SK-N-SH treated with all-trans-retinoic acid at 6 μM for 48 hours (cell line): ENCODE measurements around the gene CDC14B.
A peak's percentile ranks its signal among the peaks of the same experiment; 100 is the strongest.

ENCODE experiments used
- ATAC-seq: fragments of 200-7000 bp; cut with Tn5 transposase; 3 replicates; pipeline ENCODE4 v1.9.1; 2020; ENCODE audit warnings: mild to moderate bottlenecking, moderate library complexity
- BACH2 ChIP-seq: fragments of 250-450 bp; sonication (Bioruptor Pico); IDR thresholded peaks from 2 replicates; pipeline ENCODE4 v1.9.0; 2021; ENCODE audit warnings: mild to moderate bottlenecking, borderline replicate concordance
- ESRRG ChIP-seq: fragments of 250-450 bp; sonication (Bioruptor Pico); IDR thresholded peaks from 2 replicates; pipeline ENCODE4 v1.6.1; 2021; ENCODE audit warnings: mild to moderate bottlenecking
- GLIS3 ChIP-seq: fragments of 250-450 bp; sonication (Bioruptor Pico); IDR thresholded peaks from 2 replicates; pipeline ENCODE4 v1.5.0; 2020; ENCODE audit warnings: mild to moderate bottlenecking, moderate library complexity
- PPARA ChIP-seq: fragments of 250-450 bp; sonication (Bioruptor Pico); IDR thresholded peaks from 2 replicates; pipeline ENCODE4 v1.5.0; 2020; ENCODE audit warnings: mild to moderate bottlenecking, borderline replicate concordance
- RARB ChIP-seq: fragments of 250-450 bp; sonication (Bioruptor Pico); IDR thresholded peaks from 2 replicates; pipeline ENCODE4 v1.8.0; 2021; ENCODE audit warnings: mild to moderate bottlenecking, moderate library complexity
- SNAI2 ChIP-seq: fragments of 250-450 bp; sonication (Bioruptor Pico); IDR thresholded peaks from 2 replicates; pipeline ENCODE4 v1.5.0; 2020; ENCODE audit warnings: mild to moderate bottlenecking, moderate library complexity
- TCF4 ChIP-seq: fragments of 250-450 bp; sonication (Bioruptor Pico); IDR thresholded peaks from 2 replicates; pipeline ENCODE4 v1.8.0; 2021; ENCODE audit warnings: mild to moderate bottlenecking, moderate library complexity, borderline replicate concordance
- TOX ChIP-seq: fragments of 250-450 bp; sonication (Bioruptor Pico); IDR thresholded peaks from 2 replicates; pipeline ENCODE4 v1.8.0; 2021; ENCODE audit warnings: mild to moderate bottlenecking, moderate library complexity, borderline replicate concordance
- TSHZ2 ChIP-seq: fragments of 250-450 bp; sonication (Bioruptor Pico); IDR thresholded peaks from 2 replicates; pipeline ENCODE4 v1.5.0; 2020; ENCODE audit warnings: mild to moderate bottlenecking, moderate library complexity
- ZFP3 ChIP-seq: fragments of 250-450 bp; sonication (Bioruptor Pico); IDR thresholded peaks from 2 replicates; pipeline ENCODE4 v1.5.0; 2020; ENCODE audit warnings: mild to moderate bottlenecking, moderate library complexity
- ZFP30 ChIP-seq: fragments of 450-650 bp; formaldehyde crosslinking; IDR thresholded peaks from 2 replicates; pipeline ENCODE4 v1.5.0; 2022; ENCODE audit warnings: mild to moderate bottlenecking, moderate library complexity
- ZNF565 ChIP-seq: fragments of 450-650 bp; formaldehyde crosslinking; conservative IDR thresholded peaks from 2 replicates; pipeline ENCODE4 v1.5.0; 2020; ENCODE audit warnings: low read depth, mild to moderate bottlenecking, moderate library complexity
- ZNF70 ChIP-seq: fragments of 450-650 bp; formaldehyde crosslinking; IDR thresholded peaks from 2 replicates; pipeline ENCODE4 v1.5.0; 2020; ENCODE audit warnings: mild to moderate bottlenecking, moderate library complexity
- ZNF8 ChIP-seq: fragments of 450-650 bp; formaldehyde crosslinking; IDR thresholded peaks from 2 replicates; pipeline ENCODE4 v1.5.0; 2020; ENCODE audit warnings: mild to moderate bottlenecking, moderate library complexity
- TF ChIP-seq, protein P1 (sequence below): fragments of 250-450 bp; sonication (Bioruptor Pico); IDR thresholded peaks from 2 replicates; pipeline ENCODE4 v1.5.1; 2020; ENCODE audit warnings: low read depth, mild to moderate bottlenecking, moderate library complexity
- TF ChIP-seq, protein P2 (sequence below): fragments of 250-450 bp; sonication (Bioruptor Pico); IDR thresholded peaks from 2 replicates; pipeline ENCODE4 v1.8.0; 2021; ENCODE audit warnings: low read depth, mild to moderate bottlenecking, moderate library complexity, borderline replicate concordance
- TF ChIP-seq, protein P3 (sequence below): fragments of 250-450 bp; sonication (Bioruptor Pico); IDR thresholded peaks from 2 replicates; pipeline ENCODE4 v1.5.1; 2021; ENCODE audit warnings: mild to moderate bottlenecking, moderate library complexity
- TF ChIP-seq, protein P4 (sequence below): fragments of 250-450 bp; sonication (Bioruptor Pico); IDR thresholded peaks from 2 replicates; pipeline ENCODE4 v1.8.0; 2020; ENCODE audit warnings: mild to moderate bottlenecking, moderate library complexity, borderline replicate concordance

Gene CDC14B

DNA sequence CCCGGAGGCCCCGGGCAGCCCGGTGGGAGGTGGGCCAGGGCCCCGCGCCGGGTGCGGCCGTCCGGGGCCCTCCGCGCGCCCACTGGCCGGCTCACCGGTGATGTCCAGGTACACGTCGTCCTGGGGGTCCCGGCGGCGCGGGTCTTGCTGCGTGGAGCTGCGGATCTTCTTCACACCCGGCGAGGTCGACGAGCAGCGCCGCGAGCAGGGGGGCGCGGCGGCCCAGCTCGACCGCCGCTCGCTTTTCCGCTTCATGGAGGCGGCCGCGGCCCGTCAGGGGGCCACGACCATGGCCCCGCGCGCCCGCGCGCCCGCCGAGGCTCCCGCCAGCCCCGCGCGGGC lies 548 bp downstream of the CDC14B start:
- TF ChIP-seq ZFP3 (CRISPR knock-in tag), result no peak
- TF ChIP-seq TSHZ2 (CRISPR knock-in tag), result no peak
- no peak for TF ChIP-seq ESRRG (CRISPR knock-in tag)
- TF ChIP-seq TOX (CRISPR knock-in tag), result no peak
- no peak for TF ChIP-seq TCF4 (CRISPR knock-in tag)
- no peak for TF ChIP-seq ZNF70
- TF ChIP-seq ZNF565 (CRISPR knock-in tag), result no peak
- no peak for TF ChIP-seq SNAI2 (CRISPR knock-in tag)
- TF ChIP-seq, protein P1, sequence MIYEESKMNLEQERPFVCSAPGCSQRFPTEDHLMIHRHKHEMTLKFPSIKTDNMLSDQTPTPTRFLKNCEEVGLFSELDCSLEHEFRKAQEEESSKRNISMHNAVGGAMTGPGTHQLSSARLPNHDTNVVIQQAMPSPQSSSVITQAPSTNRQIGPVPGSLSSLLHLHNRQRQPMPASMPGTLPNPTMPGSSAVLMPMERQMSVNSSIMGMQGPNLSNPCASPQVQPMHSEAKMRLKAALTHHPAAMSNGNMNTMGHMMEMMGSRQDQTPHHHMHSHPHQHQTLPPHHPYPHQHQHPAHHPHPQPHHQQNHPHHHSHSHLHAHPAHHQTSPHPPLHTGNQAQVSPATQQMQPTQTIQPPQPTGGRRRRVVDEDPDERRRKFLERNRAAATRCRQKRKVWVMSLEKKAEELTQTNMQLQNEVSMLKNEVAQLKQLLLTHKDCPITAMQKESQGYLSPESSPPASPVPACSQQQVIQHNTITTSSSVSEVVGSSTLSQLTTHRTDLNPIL, result no peak
- TF ChIP-seq, protein P2, sequence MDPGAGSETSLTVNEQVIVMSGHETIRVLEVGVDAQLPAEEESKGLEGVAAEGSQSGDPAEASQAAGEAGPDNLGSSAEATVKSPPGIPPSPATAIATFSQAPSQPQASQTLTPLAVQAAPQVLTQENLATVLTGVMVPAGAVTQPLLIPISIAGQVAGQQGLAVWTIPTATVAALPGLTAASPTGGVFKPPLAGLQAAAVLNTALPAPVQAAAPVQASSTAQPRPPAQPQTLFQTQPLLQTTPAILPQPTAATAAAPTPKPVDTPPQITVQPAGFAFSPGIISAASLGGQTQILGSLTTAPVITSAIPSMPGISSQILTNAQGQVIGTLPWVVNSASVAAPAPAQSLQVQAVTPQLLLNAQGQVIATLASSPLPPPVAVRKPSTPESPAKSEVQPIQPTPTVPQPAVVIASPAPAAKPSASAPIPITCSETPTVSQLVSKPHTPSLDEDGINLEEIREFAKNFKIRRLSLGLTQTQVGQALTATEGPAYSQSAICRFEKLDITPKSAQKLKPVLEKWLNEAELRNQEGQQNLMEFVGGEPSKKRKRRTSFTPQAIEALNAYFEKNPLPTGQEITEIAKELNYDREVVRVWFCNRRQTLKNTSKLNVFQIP (CRISPR knock-in tag), result no peak
- TF ChIP-seq ZNF8 (CRISPR knock-in tag), result no peak
- TF ChIP-seq GLIS3 (CRISPR knock-in tag), result no peak
- no peak for TF ChIP-seq PPARA (CRISPR knock-in tag)
- no peak for TF ChIP-seq ZFP30
- TF ChIP-seq, protein P3, sequence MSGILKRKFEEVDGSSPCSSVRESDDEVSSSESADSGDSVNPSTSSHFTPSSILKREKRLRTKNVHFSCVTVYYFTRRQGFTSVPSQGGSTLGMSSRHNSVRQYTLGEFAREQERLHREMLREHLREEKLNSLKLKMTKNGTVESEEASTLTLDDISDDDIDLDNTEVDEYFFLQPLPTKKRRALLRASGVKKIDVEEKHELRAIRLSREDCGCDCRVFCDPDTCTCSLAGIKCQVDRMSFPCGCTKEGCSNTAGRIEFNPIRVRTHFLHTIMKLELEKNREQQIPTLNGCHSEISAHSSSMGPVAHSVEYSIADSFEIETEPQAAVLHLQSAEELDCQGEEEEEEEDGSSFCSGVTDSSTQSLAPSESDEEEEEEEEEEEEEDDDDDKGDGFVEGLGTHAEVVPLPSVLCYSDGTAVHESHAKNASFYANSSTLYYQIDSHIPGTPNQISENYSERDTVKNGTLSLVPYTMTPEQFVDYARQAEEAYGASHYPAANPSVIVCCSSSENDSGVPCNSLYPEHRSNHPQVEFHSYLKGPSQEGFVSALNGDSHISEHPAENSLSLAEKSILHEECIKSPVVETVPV (CRISPR knock-in tag), result no peak
- no peak for TF ChIP-seq BACH2 (CRISPR knock-in tag)
- ATAC-seq, result peak; percentile 12; the same call in 2 of the 3 replicates

DNA sequence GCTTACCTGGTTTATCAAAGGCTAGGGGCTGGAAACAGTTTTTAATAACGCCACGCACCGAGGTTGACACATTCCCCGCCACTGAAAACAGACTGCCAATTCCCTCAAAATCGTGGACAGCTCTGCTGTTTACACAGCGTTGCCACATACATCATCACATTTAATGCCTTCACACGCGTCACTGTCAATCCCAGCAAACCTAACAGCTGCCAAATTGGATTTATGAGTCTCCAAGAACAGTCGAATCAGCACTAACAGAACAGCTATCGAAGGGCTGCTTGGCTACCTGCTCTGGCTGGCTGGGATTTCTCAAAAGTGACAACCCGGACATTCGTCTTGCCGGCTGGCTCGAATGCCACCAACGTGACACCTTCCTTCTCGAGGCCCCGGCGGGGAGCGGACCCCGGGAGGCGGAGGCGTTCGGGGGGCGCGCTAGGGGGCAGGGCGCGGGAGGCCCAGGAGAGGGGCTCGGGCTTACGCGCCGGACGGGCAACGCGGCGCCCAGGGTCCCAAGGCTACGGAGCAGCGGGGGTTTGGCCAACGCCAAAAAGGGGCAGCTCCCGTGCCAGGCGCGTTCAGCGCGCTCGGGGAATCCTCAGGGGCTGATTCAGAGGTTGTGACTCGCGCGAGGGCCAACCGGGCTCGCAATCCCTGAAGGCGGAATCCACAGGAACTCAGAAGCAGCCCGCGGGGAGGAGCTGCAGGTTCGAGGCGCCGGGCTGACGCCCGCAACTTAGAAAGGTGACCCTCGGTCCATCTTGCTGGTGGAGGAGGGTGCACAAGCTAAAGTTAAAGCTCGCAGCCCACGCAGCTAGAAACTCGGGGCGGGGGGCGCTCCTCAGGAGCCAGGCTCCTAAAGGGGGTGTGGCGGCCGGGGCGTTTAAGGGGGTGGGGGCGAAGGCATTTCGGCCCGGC lies 1.2 kb downstream of the CDC14B start:
- ATAC-seq, result peak; percentile 70
- TF ChIP-seq RARB (CRISPR knock-in tag), result no peak
- TF ChIP-seq TSHZ2 (CRISPR knock-in tag), result peak; percentile 57; the same call in 1 of the 2 replicates
- TF ChIP-seq, protein P4, sequence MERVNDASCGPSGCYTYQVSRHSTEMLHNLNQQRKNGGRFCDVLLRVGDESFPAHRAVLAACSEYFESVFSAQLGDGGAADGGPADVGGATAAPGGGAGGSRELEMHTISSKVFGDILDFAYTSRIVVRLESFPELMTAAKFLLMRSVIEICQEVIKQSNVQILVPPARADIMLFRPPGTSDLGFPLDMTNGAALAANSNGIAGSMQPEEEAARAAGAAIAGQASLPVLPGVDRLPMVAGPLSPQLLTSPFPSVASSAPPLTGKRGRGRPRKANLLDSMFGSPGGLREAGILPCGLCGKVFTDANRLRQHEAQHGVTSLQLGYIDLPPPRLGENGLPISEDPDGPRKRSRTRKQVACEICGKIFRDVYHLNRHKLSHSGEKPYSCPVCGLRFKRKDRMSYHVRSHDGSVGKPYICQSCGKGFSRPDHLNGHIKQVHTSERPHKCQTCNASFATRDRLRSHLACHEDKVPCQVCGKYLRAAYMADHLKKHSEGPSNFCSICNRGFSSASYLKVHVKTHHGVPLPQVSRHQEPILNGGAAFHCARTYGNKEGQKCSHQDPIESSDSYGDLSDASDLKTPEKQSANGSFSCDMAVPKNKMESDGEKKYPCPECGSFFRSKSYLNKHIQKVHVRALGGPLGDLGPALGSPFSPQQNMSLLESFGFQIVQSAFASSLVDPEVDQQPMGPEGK, result no peak
- TF ChIP-seq, all 23 proteins: peak for 1
